ENCODE measurements around the gene RNF144B. TPM values are rescaled to one million over a fixed set of nuclear protein-coding genes. Genes with fewer than 3 reads are reported as not detected.

RNF144B gene
- total RNA-seq, 1 donor from 2014 or later = not detected

DNA sequence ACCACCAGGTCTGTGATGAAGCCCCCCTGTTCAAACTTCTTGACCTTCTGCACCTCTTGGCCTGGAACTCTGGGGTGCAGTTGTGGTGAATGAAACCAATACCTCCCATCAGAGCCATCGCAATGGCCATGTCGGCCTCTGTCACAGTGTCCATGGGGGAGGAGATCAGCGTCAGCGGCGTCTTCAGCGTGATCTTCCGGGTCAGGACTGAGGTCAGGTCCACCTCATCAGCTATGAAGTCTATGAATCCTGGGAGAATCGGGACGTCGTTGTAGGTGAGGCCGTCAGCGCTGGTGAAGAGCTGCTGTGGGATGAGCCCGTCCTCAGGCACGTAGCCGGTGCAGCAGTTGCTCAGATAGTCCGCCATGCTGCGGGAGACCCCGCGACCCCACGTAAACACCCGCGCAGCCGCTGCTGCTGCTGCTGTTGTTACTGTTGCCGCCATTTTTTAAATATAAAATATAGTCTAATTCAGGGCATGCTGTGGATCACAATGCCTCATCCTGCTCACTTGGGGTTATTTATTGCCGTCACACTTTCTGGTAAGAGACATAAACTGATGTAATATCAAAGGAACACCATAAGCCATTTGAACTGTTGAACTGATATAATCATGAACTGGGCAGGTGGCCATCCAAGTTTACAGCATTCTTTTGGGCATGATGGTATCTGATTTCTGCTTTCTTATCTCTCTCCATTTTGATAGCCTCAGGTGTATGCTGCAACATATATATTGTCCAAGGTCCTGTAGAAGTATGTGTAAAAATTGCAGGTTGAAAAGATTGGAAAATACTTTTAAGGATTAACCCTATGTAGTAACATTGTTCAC lies 18.7 kb upstream of the RNF144B start:
- TF ChIP-seq, protein P1, sequence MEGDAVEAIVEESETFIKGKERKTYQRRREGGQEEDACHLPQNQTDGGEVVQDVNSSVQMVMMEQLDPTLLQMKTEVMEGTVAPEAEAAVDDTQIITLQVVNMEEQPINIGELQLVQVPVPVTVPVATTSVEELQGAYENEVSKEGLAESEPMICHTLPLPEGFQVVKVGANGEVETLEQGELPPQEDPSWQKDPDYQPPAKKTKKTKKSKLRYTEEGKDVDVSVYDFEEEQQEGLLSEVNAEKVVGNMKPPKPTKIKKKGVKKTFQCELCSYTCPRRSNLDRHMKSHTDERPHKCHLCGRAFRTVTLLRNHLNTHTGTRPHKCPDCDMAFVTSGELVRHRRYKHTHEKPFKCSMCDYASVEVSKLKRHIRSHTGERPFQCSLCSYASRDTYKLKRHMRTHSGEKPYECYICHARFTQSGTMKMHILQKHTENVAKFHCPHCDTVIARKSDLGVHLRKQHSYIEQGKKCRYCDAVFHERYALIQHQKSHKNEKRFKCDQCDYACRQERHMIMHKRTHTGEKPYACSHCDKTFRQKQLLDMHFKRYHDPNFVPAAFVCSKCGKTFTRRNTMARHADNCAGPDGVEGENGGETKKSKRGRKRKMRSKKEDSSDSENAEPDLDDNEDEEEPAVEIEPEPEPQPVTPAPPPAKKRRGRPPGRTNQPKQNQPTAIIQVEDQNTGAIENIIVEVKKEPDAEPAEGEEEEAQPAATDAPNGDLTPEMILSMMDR (IDR thresholded peaks at IDR 0.05; ENCODE audit: partially characterized antibody, unreplicated experiment) = no peak
- no peak overlapping the region for H3K4me3 Mint-ChIP-seq (ENCODE audit: unreplicated experiment)
- H3K9me3 Mint-ChIP-seq (ENCODE audit: unreplicated experiment) = peaks cover 3% of the 10 kb centered on the region
- no peaks in the 10 kb centered on the region for H3K4me1 Mint-ChIP-seq (ENCODE audit: low read depth, unreplicated experiment)
- H3K27me3 Mint-ChIP-seq (ENCODE audit: unreplicated experiment) = no peaks in the 10 kb centered on the region
- no peak for DNase-seq
- H3K27ac Mint-ChIP-seq (ENCODE audit: unreplicated experiment) = no peak overlapping the region
- peaks cover 12% of the 10 kb centered on the region for H3K36me3 Mint-ChIP-seq (ENCODE audit: unreplicated experiment)

DNA sequence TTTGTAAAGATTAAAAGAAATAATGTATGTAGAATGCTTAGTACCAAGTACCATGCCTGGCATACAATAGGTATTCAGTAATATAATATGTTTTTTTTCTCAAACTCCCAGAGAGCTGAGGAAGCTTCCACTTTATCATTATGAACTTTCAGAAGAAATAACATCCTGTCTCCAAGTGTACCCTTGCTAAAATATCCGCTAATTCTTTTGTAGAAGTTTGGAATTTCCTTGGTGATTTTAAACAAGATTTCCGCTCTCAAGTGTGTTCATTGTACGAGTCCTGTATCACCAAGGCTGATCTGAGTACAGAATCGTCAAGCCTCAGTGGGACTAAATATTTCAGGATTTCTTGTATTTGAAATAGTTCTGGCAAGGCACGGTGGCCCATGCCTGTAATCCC lies 16.1 kb upstream of the RNF144B start:
- H3K36me3 Mint-ChIP-seq (ENCODE audit: unreplicated experiment) = peaks cover under 1% of the 10 kb centered on the region
- no peaks in the 10 kb centered on the region for H3K4me1 Mint-ChIP-seq (ENCODE audit: low read depth, unreplicated experiment)
- H3K27me3 Mint-ChIP-seq (ENCODE audit: unreplicated experiment) = peaks cover 3% of the 10 kb centered on the region
- no peak overlapping the region for H3K27ac Mint-ChIP-seq (ENCODE audit: unreplicated experiment)
- peaks cover 2% of the 10 kb centered on the region for H3K9me3 Mint-ChIP-seq (ENCODE audit: unreplicated experiment)
- no peak overlapping the region for H3K4me3 Mint-ChIP-seq (ENCODE audit: unreplicated experiment)
- TF ChIP-seq, protein P1 (IDR thresholded peaks at IDR 0.05; ENCODE audit: partially characterized antibody, unreplicated experiment) = no peak
- DNase-seq = no peak

DNA sequence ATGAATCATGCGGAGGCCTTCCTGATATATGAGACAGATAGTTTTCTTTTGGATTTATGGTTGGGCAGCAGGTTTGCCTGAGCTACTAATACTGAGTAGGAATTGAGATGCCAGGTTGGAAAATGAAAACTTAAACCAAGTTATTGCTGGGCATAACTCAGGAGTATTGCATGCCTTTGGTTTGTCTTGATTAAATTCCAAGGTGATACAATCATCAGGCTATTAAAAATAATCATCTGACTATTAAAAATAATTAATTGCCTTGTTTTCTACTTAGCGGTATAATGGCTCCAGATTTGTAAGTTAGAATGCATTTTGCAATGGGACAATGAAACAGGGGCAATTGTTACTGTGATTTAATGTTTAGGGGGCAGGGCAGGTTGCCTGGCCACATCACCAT lies 15.5 kb upstream of the RNF144B start:
- TF ChIP-seq, protein P1 (IDR thresholded peaks at IDR 0.05; ENCODE audit: partially characterized antibody, unreplicated experiment) = no peak
- DNase-seq = no peak
- Mint-ChIP-seq H3K4me1 (ENCODE audit: low read depth, unreplicated experiment) (no peaks in the 10 kb centered on the region), H3K9me3 (ENCODE audit: unreplicated experiment) (peaks cover 2% of the 10 kb centered on the region), H3K27ac (ENCODE audit: unreplicated experiment) (no peak overlapping the region), H3K27me3 (ENCODE audit: unreplicated experiment) (peaks cover 3% of the 10 kb centered on the region), H3K4me3 (ENCODE audit: unreplicated experiment) (no peak overlapping the region), H3K36me3 (ENCODE audit: unreplicated experiment) (no peaks in the 10 kb centered on the region)

GRCh38 chr6:18380158-18380836 lies 6.9 kb upstream of the RNF144B start:
- DNase-seq = no peak
- peaks cover 2% of the 10 kb centered on the region for H3K4me1 Mint-ChIP-seq (ENCODE audit: low read depth, unreplicated experiment)
- H3K4me3 Mint-ChIP-seq (ENCODE audit: unreplicated experiment) = no peak overlapping the region
- no peaks in the 10 kb centered on the region for H3K9me3 Mint-ChIP-seq (ENCODE audit: unreplicated experiment)
- no peaks in the 10 kb centered on the region for H3K36me3 Mint-ChIP-seq (ENCODE audit: unreplicated experiment)
- TF ChIP-seq, protein P1 (IDR thresholded peaks at IDR 0.05; ENCODE audit: partially characterized antibody, unreplicated experiment) = no peak
- H3K27me3 Mint-ChIP-seq (ENCODE audit: unreplicated experiment) = peaks cover 3% of the 10 kb centered on the region
- H3K27ac Mint-ChIP-seq (ENCODE audit: unreplicated experiment) = no peak overlapping the region

GRCh38 chr6:18380851-18381250 lies 6.3 kb upstream of the RNF144B start:
- H3K27ac Mint-ChIP-seq (ENCODE audit: unreplicated experiment) = no peak overlapping the region
- H3K4me1 Mint-ChIP-seq (ENCODE audit: low read depth, unreplicated experiment) = peaks cover 2% of the 10 kb centered on the region
- TF ChIP-seq, protein P1 (IDR thresholded peaks at IDR 0.05; ENCODE audit: partially characterized antibody, unreplicated experiment) = no peak
- no peak overlapping the region for H3K4me3 Mint-ChIP-seq (ENCODE audit: unreplicated experiment)
- no peaks in the 10 kb centered on the region for H3K36me3 Mint-ChIP-seq (ENCODE audit: unreplicated experiment)
- H3K9me3 Mint-ChIP-seq (ENCODE audit: unreplicated experiment) = no peaks in the 10 kb centered on the region
- DNase-seq = no peak
- H3K27me3 Mint-ChIP-seq (ENCODE audit: unreplicated experiment) = no peaks in the 10 kb centered on the region

Measured in glutamatergic neuron (in vitro differentiated cells).